KMS-11 (cell line): ENCODE data around the gene FHIT.

Source experiments
- H2AFZ ChIP-seq: fragments of 200-600 bp; sonication (generic); 2 replicates; pipeline ENCODE4 v1.6.1; 2016; ENCODE audit warnings: antibody characterized with exemption, mixed run types, low read depth
- H3K27ac ChIP-seq: fragments of 200-600 bp; sonication (generic); 2 replicates; pipeline ENCODE4 v1.6.1; 2016; ENCODE audit warnings: mild to moderate bottlenecking, mixed run types
- H3K27me3 ChIP-seq: fragments of 200-600 bp; sonication (generic); 2 replicates; pipeline ENCODE4 v1.6.1; 2017; ENCODE audit warnings: mild to moderate bottlenecking, low read depth, mixed run types, moderate library complexity; ENCODE audit not compliant: insufficient read depth
- H3K36me3 ChIP-seq: fragments of 200-600 bp; sonication (generic); 2 replicates; pipeline ENCODE4 v1.6.1; 2017; ENCODE audit warnings: mild to moderate bottlenecking, mixed run types; ENCODE audit not compliant: insufficient read depth
- H3K4me1 ChIP-seq: fragments of 200-600 bp; sonication (generic); 2 replicates; pipeline ENCODE4 v1.6.1; 2016; ENCODE audit warnings: mild to moderate bottlenecking, low read depth, mixed run types; ENCODE audit not compliant: poor library complexity, severe bottlenecking
- H3K4me2 ChIP-seq: fragments of 200-600 bp; sonication (generic); 2 replicates; pipeline ENCODE4 v1.7.0; 2016; ENCODE audit warnings: mild to moderate bottlenecking, mixed run types
- H3K4me3 ChIP-seq: fragments of 200-600 bp; sonication (generic); IDR thresholded peaks from 2 replicates; pipeline ENCODE4 v1.6.1; 2017; ENCODE audit warnings: low read depth, low read length, mixed read lengths; ENCODE audit not compliant: insufficient read depth
- H3K79me2 ChIP-seq: fragments of 200-600 bp; sonication (generic); 2 replicates; pipeline ENCODE4 v1.6.1; 2016; ENCODE audit warnings: low read depth, mixed run types; ENCODE audit not compliant: insufficient read depth
- H3K9ac ChIP-seq: fragments of 200-600 bp; sonication (generic); 2 replicates; pipeline ENCODE4 v1.6.1; 2016; ENCODE audit warnings: mild to moderate bottlenecking, mixed run types
- H4K20me1 ChIP-seq: fragments of 200-600 bp; sonication (generic); 2 replicates; pipeline ENCODE4 v1.6.1; 2016; ENCODE audit warnings: mild to moderate bottlenecking, mixed run types; ENCODE audit not compliant: insufficient read depth
- CTCF ChIP-seq: fragments of 200-600 bp; sonication (generic); conservative IDR thresholded peaks from 2 replicates; pipeline ENCODE4 v1.6.1; 2017; ENCODE audit warnings: low read depth, mild to moderate bottlenecking, antibody characterized with exemption, low read length, moderate library complexity, mixed read lengths

Gene FHIT

GRCh38 chr3:61032991-61033390, 218.3 kb downstream of the FHIT start:
- Histone ChIP-seq H3K36me3 (no peaks in the 10 kb centered on the region), H3K27me3 (no peaks in the 10 kb centered on the region), H3K9ac (no peak overlapping the region), H3K4me1 (no peaks in the 10 kb centered on the region), H3K27ac (no peak overlapping the region), H3K4me3 (no peak overlapping the region), H3K4me2 (no peak overlapping the region), H4K20me1 (no peaks in the 10 kb centered on the region), H2AFZ (no peak overlapping the region), H3K79me2 (no peaks in the 10 kb centered on the region)
- TF ChIP-seq CTCF: no peak

GRCh38 chr3:61031503-61031902, 219.7 kb downstream of the FHIT start:
- H3K4me2 ChIP-seq: no peak overlapping the region
- no peak overlapping the region for H3K27ac ChIP-seq
- no peaks in the 10 kb centered on the region for H3K27me3 ChIP-seq
- no peak overlapping the region for H3K9ac ChIP-seq
- no peak overlapping the region for H2AFZ ChIP-seq
- H3K4me1 ChIP-seq: no peaks in the 10 kb centered on the region
- TF ChIP-seq CTCF: no peak
- H3K36me3 ChIP-seq: no peaks in the 10 kb centered on the region
- no peaks in the 10 kb centered on the region for H4K20me1 ChIP-seq
- no peak overlapping the region for H3K4me3 ChIP-seq
- H3K79me2 ChIP-seq: no peaks in the 10 kb centered on the region

GRCh38 chr3:61030469-61031035, 220.7 kb downstream of the FHIT start:
- Histone ChIP-seq H3K9ac (no peak overlapping the region), H3K36me3 (no peaks in the 10 kb centered on the region), H3K4me3 (no peak overlapping the region), H2AFZ (no peak overlapping the region), H3K4me1 (no peaks in the 10 kb centered on the region), H4K20me1 (no peaks in the 10 kb centered on the region), H3K79me2 (no peaks in the 10 kb centered on the region), H3K27ac (no peak overlapping the region), H3K4me2 (no peak overlapping the region), H3K27me3 (no peaks in the 10 kb centered on the region)
- TF ChIP-seq CTCF: no peak

- Histone ChIP-seq H3K79me2 (no peaks in the 10 kb centered on the region), H3K27me3 (no peaks in the 10 kb centered on the region), H3K4me1 (no peaks in the 10 kb centered on the region), H3K4me2 (no peak overlapping the region), H3K27ac (no peak overlapping the region), H3K9ac (no peak overlapping the region), H3K4me3 (no peak overlapping the region), H2AFZ (no peak overlapping the region), H3K36me3 (no peaks in the 10 kb centered on the region), H4K20me1 (no peaks in the 10 kb centered on the region)
- no peak for TF ChIP-seq CTCF
These were observed 222.1 kb downstream of the FHIT start for GRCh38 chr3:61029194-61029593.
